Peyer's patch (tissue), 4 donors: ENCODE results near the gene PACS1.

Source experiments
- CTCF ChIP-seq, 6 experiments: fragments of 450-650 bp in 4 of 6; fragments of 200-600 bp in 2 of 6; sonication (generic) in 1 of 6; IDR thresholded peaks; one replicate each; pipeline ENCODE4 v1.5.1; 2017 to 2019; ENCODE audit warnings: antibody characterized with exemption in 6 of 6, mild to moderate bottlenecking in 3 of 6, moderate library complexity in 1 of 6
- POLR2A ChIP-seq, 2 donors: fragments of 450-650 bp; IDR thresholded peaks; one replicate each; pipeline ENCODE4 v1.5.1; 2017; ENCODE audit warnings: antibody characterized with exemption in 2 of 2, mild to moderate bottlenecking in 2 of 2, moderate library complexity in 2 of 2

- TF ChIP-seq CTCF (IDR thresholded peaks at IDR 0.05) (no peak), POLR2A (IDR thresholded peaks at IDR 0.05) (no peak)
These were observed 39.2 kb downstream of the PACS1 start for GRCh38 chr11:66109294-66109693.
